HepG2 (cell line): ENCODE measurements around the gene TFB1M. TPM values are rescaled to one million over a fixed set of nuclear protein-coding genes. Genes with fewer than 3 reads are reported as not detected.

ENCODE experiments used
- AGO2 ChIP-seq: fragments of 200-400 bp; formaldehyde crosslinking; optimal IDR thresholded peaks from 2 replicates; pipeline ENCODE3; 2017; ENCODE audit warnings: mild to moderate bottlenecking, low read depth, low read length, moderate library complexity
- ATM ChIP-seq: fragments of 450-650 bp; IDR thresholded peaks from 2 replicates; pipeline ENCODE4 v1.7.1; 2017; ENCODE audit warnings: mild to moderate bottlenecking, borderline replicate concordance
- BORCS8-MEF2B ChIP-seq: sonication (generic); formaldehyde crosslinking; IDR thresholded peaks from 2 replicates; pipeline ENCODE4 v1.8.0; 2022; ENCODE audit warnings: mild to moderate bottlenecking, missing genetic modification reagents
- CEBPB ChIP-seq: IDR thresholded peaks from 2 replicates; pipeline ENCODE4 v1.6.1; 2011; ENCODE audit warnings: low read depth, low read length, improper control_type of control experiment, borderline replicate concordance
- CEBPG ChIP-seq: IDR thresholded peaks from 2 replicates; pipeline ENCODE4 v1.6.1; 2016
- EHMT2 ChIP-seq: fragments of 200-600 bp; sonication (generic); IDR thresholded peaks from 2 replicates; pipeline ENCODE4 v1.7.0; 2017; ENCODE audit warnings: antibody characterized with exemption, low read depth, low read length, borderline replicate concordance
- FOXM1 ChIP-seq: sonication (generic); formaldehyde crosslinking; IDR thresholded peaks from 2 replicates; pipeline ENCODE4 v1.5.0; 2020; ENCODE audit warnings: missing genetic modification reagents
- FOXP4 ChIP-seq: sonication (generic); formaldehyde crosslinking; IDR thresholded peaks from 2 replicates; pipeline ENCODE4 v1.4.0; 2020; ENCODE audit warnings: missing genetic modification reagents
- GTF3A ChIP-seq: sonication (generic); formaldehyde crosslinking; conservative IDR thresholded peaks from 2 replicates; pipeline ENCODE4 v1.4.0; 2020; ENCODE audit warnings: mild to moderate bottlenecking, missing genetic modification reagents
- HCFC1 ChIP-seq: fragments of 150-350 bp; IDR thresholded peaks from 2 replicates; pipeline ENCODE4 v1.6.1; 2014; ENCODE audit warnings: low read depth, low read length
- IKZF4 ChIP-seq: sonication (generic); formaldehyde crosslinking; IDR thresholded peaks from 2 replicates; pipeline ENCODE4 v1.5.1; 2020; ENCODE audit warnings: borderline replicate concordance, mild to moderate bottlenecking, low read depth, missing genetic modification reagents; ENCODE audit errors: not compliant biosample characterization
- KLF16 ChIP-seq, 2 experiments: sonication (generic) in 1 of 2; formaldehyde crosslinking in 1 of 2; IDR thresholded peaks; 2 replicates each; pipeline versions ENCODE4 v1.6.1 to v1.8.0; 2016 to 2023; ENCODE audit warnings: missing genetic modification reagents in 2 of 2, missing compliant biosample characterization in 1 of 2
- MXI1 ChIP-seq: IDR thresholded peaks from 3 replicates; pipeline ENCODE4 v1.6.1; 2012; ENCODE audit warnings: low read depth, low read length, inconsistent platforms, borderline replicate concordance
- NKX3-1 ChIP-seq: sonication (generic); formaldehyde crosslinking; IDR thresholded peaks from 2 replicates; pipeline ENCODE4 v1.5.0; 2020; ENCODE audit warnings: missing genetic modification reagents
- PHF20 ChIP-seq: sonication (generic); formaldehyde crosslinking; IDR thresholded peaks from 2 replicates; pipeline ENCODE4 v1.5.0; 2020; ENCODE audit warnings: mild to moderate bottlenecking, missing genetic modification reagents
- ZBTB39 ChIP-seq: sonication (generic); formaldehyde crosslinking; IDR thresholded peaks from 2 replicates; pipeline ENCODE4 v1.5.0; 2020; ENCODE audit warnings: missing genetic modification reagents
- ZEB1 ChIP-seq: IDR thresholded peaks from 2 replicates; pipeline ENCODE4 v1.6.1; 2012; ENCODE audit warnings: mild to moderate bottlenecking, low read depth, inconsistent platforms; ENCODE audit not compliant: insufficient replicate concordance
- ZFP41 ChIP-seq: sonication (generic); formaldehyde crosslinking; IDR thresholded peaks from 2 replicates; pipeline ENCODE4 v1.4.0; 2020; ENCODE audit warnings: mild to moderate bottlenecking, missing genetic modification reagents, borderline replicate concordance
- ZNF180 ChIP-seq: sonication (generic); formaldehyde crosslinking; IDR thresholded peaks from 2 replicates; pipeline ENCODE4 v1.4.0; 2020; ENCODE audit warnings: low read depth, missing genetic modification reagents, borderline replicate concordance
- ZNF512B ChIP-seq: sonication (generic); formaldehyde crosslinking; IDR thresholded peaks from 2 replicates; pipeline ENCODE4 v1.5.1; 2020; ENCODE audit warnings: missing genetic modification reagents, mild to moderate bottlenecking, borderline replicate concordance
- ZNF710 ChIP-seq: sonication (generic); formaldehyde crosslinking; IDR thresholded peaks from 2 replicates; pipeline ENCODE4 v1.5.0; 2020; ENCODE audit warnings: mild to moderate bottlenecking, missing genetic modification reagents, borderline replicate concordance
- polyA plus RNA-seq, 8 experiments: library from polyadenylated mRNA; depleted of rRNA in 3 of 8; stranded (reverse) in 7 of 8; unstranded in 1 of 8; fragments of >200 nt; fragmentation: Illumina TruSeq in 4 of 8; extraction: Trizol in 4 of 8; gene quantifications; 2 replicates each; pipeline versions ENCODE4 v1.2.1 to v1.2.3, GENCODE V29; 2011 to 2016; ENCODE audit warnings: low read depth in 4 of 8, missing spikeins in 1 of 8, mixed read lengths in 1 of 8; ENCODE audit not compliant: insufficient read depth in 1 of 8
- total RNA-seq, 5 experiments: library from RNA; depleted of rRNA; stranded (reverse); fragments of >200 nt; fragmentation: Illumina TruSeq; extraction: Trizol; gene quantifications; 2 replicates each; pipeline ENCODE4 v1.2.3, GENCODE V29; 2016; ENCODE audit warnings: low read depth in 1 of 5

The TFB1M gene
- total and polyA plus RNA-seq, 2 of the 13 experiments (the other 11 are each of a cell fraction or from before 2014, with no cell fraction given): 91.4 to 122 TPM

GRCh38 chr6:155315516-155315871, 1.2 kb upstream of the TFB1M start (continued):
- TF ChIP-seq ZFP41 (no peak), FOXM1 (CRISPR knock-in tag) (no peak), KLF16 (CRISPR knock-in tag; IDR thresholded peaks at IDR 0.05) (peak in 1 of 2 experiments; percentile 39; a peak in 1 of 4 replicates), ZNF180 (CRISPR knock-in tag) (no peak), PHF20 (no peak), ZNF512B (CRISPR knock-in tag) (no peak), CEBPG (CRISPR knock-in tag) (peak; percentile 40), ZEB1 (no peak), AGO2 (peak; percentile 56), ZBTB39 (no peak), CEBPB (peak; percentile 32; the same call in 1 of the 2 replicates), ATM (no peak), EHMT2 (no peak; the same call in 1 of the 2 replicates), MXI1 (no peak), ZNF710 (CRISPR knock-in tag) (no peak), GTF3A (CRISPR knock-in tag) (no peak), NKX3-1 (CRISPR knock-in tag) (no peak), FOXP4 (CRISPR knock-in tag) (no peak), IKZF4 (CRISPR knock-in tag) (no peak), HCFC1 (no peak), BORCS8-MEF2B (no peak)
